ENCODE data around the gene BDH1. TPM values are rescaled to one million over a fixed set of nuclear protein-coding genes. Genes with fewer than 3 reads are reported as not detected.

Gene BDH1
- total RNA-seq, 1 experiment from 2014 or later, result 38.6 TPM

DNA sequence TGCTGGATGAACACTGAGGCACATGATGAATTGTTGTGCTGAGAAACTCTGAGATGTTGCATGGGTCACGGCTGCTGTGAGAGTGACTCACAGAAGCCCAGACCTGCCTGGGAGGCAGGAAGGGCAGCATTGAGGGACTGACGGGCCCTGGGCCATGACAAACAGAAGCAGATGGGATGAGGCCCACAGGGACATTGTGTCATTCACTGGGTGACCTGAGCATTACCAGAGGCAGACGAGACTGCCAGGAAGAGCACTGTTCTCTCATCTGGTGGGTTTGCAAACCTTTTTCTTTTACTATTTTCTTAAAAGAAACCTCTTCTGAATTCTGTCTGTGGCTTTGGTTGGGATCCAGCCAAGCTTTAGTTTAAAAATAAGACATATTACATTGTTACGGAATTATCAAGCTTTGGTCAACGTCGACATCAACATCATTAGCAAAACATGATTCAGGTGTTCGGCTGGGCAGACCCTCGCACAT, 67.8 kb downstream of the BDH1 start:
- peak overlapping the region; percentile 49 for H3K4me3 Mint-ChIP-seq (ENCODE audit: unreplicated experiment)
- CTCF ChIA-PET, result interaction anchor here (0.6 to 4.3 kb wide), 5 partner anchors 13 to 335 kb away, joined by 3 to 21 read pairs (median 4); no protein-coding TSS in a partner anchor

DNA sequence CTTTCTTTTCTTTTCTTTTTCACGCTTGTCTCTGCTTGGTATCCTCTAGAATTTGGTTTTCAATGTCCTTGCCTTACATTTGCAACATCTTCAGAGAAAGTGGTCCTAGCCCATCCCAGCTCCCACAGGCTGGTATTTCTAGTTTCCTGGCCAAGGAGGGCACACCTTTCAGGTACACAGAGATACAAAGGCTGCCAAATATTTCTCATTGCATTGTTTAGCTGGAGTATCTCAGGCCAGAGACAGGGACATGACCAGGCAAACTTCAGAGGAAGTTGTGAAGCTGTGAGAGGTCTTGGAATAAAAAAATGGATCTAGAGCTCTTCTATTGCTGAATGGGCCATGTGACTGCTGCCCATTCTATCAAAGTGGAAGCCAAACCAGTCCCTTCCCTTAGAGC, 68.9 kb downstream of the BDH1 start:
- H3K9me3 Mint-ChIP-seq (ENCODE audit: unreplicated experiment), result no peaks in the 10 kb centered on the region
- TF ChIP-seq, protein P1, sequence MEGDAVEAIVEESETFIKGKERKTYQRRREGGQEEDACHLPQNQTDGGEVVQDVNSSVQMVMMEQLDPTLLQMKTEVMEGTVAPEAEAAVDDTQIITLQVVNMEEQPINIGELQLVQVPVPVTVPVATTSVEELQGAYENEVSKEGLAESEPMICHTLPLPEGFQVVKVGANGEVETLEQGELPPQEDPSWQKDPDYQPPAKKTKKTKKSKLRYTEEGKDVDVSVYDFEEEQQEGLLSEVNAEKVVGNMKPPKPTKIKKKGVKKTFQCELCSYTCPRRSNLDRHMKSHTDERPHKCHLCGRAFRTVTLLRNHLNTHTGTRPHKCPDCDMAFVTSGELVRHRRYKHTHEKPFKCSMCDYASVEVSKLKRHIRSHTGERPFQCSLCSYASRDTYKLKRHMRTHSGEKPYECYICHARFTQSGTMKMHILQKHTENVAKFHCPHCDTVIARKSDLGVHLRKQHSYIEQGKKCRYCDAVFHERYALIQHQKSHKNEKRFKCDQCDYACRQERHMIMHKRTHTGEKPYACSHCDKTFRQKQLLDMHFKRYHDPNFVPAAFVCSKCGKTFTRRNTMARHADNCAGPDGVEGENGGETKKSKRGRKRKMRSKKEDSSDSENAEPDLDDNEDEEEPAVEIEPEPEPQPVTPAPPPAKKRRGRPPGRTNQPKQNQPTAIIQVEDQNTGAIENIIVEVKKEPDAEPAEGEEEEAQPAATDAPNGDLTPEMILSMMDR (IDR thresholded peaks at IDR 0.05; ENCODE audit: unreplicated experiment), result no peak
- H3K27ac Mint-ChIP-seq (ENCODE audit: low read depth, unreplicated experiment), result peak overlapping the region; percentile 94
- no peaks in the 10 kb centered on the region for H3K36me3 Mint-ChIP-seq (ENCODE audit: insufficient read depth, unreplicated experiment)
- no peaks in the 10 kb centered on the region for H3K27me3 Mint-ChIP-seq (ENCODE audit: insufficient read depth, unreplicated experiment)
- BruUV-seq (replicated peaks), result no TSS peak
- no peak for DNase-seq (ENCODE audit: unreplicated experiment)
- CTCF ChIA-PET, result interaction anchor here (0.8 to 4.3 kb wide), 3 partner anchors 14 to 229 kb away, joined by 3 to 21 read pairs (median 4); no protein-coding TSS in a partner anchor
- intact Hi-C loops (cut with micrococcal nuclease), result no loop called here
- POLR2A ChIA-PET, result interaction anchor here (0.5 to 2.5 kb wide), 7 partner anchors 8 to 434 kb away, joined by 3 to 12 read pairs (median 3); no protein-coding TSS in a partner anchor
- H3K4me3 Mint-ChIP-seq (ENCODE audit: unreplicated experiment), result no peak overlapping the region
- peaks cover 38% of the 10 kb centered on the region for H3K4me1 Mint-ChIP-seq (ENCODE audit: insufficient read depth, unreplicated experiment)

More for the DNA sequence above, 67.8 kb downstream of the BDH1 start:
- Mint-ChIP-seq H3K4me1 (ENCODE audit: insufficient read depth, unreplicated experiment) (peaks cover 34% of the 10 kb centered on the region), H3K36me3 (ENCODE audit: insufficient read depth, unreplicated experiment) (no peaks in the 10 kb centered on the region), H3K9me3 (ENCODE audit: unreplicated experiment) (no peaks in the 10 kb centered on the region), H3K27me3 (ENCODE audit: insufficient read depth, unreplicated experiment) (no peaks in the 10 kb centered on the region), H3K27ac (ENCODE audit: low read depth, unreplicated experiment) (peak overlapping the region; percentile 94)
- TF ChIP-seq, protein P1 (IDR thresholded peaks at IDR 0.05; ENCODE audit: unreplicated experiment), result no peak
- no TSS peak for BruUV-seq (replicated peaks)
- peak; percentile 93 for DNase-seq (ENCODE audit: unreplicated experiment)
- POLR2A ChIA-PET, result interaction anchor here (0.6 to 2.5 kb wide), 10 partner anchors 9 to 266 kb away, joined by 3 to 12 read pairs (median 4); no protein-coding TSS in a partner anchor
- intact Hi-C loops (cut with micrococcal nuclease), result no loop called here

DNA sequence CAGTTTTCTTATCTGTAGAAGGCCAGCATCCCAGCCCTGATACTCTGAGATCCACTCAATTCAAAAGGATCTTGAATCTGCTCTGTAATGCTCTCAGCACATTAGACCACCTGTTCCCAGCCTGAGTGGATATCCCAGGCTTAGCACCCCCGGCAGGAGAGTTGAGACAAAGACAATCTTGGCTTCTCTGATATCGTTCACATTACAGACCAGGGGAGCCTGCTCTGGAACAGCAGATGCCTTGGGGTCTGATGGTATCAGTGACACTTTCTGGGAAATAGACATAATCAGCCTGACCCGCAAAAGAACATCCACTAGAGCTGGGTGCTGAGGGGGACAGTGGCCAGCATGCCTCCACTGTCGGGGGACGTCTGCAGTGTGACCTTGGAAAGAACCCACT, 70.6 kb downstream of the BDH1 start:
- ChIA-PET CTCF (interaction anchor here (1.2 kb wide), 1 partner anchor 229 kb away, joined by 3 read pairs; no protein-coding TSS in a partner anchor), POLR2A (interaction anchor here (1.4 kb wide), 1 partner anchor 186 kb away, joined by 3 read pairs; no protein-coding TSS in a partner anchor)
- DNase-seq (ENCODE audit: unreplicated experiment), result no peak
- BruUV-seq (replicated peaks), result no TSS peak
- TF ChIP-seq, protein P1 (IDR thresholded peaks at IDR 0.05; ENCODE audit: unreplicated experiment), result no peak
- H3K27ac Mint-ChIP-seq (ENCODE audit: low read depth, unreplicated experiment), result no peak overlapping the region
- no peaks in the 10 kb centered on the region for H3K27me3 Mint-ChIP-seq (ENCODE audit: insufficient read depth, unreplicated experiment)
- intact Hi-C loops (cut with micrococcal nuclease), result no loop called here
- no peaks in the 10 kb centered on the region for H3K36me3 Mint-ChIP-seq (ENCODE audit: insufficient read depth, unreplicated experiment)
- peaks cover 39% of the 10 kb centered on the region for H3K4me1 Mint-ChIP-seq (ENCODE audit: insufficient read depth, unreplicated experiment)
- no peak overlapping the region for H3K4me3 Mint-ChIP-seq (ENCODE audit: unreplicated experiment)
- H3K9me3 Mint-ChIP-seq (ENCODE audit: unreplicated experiment), result no peaks in the 10 kb centered on the region

DNA sequence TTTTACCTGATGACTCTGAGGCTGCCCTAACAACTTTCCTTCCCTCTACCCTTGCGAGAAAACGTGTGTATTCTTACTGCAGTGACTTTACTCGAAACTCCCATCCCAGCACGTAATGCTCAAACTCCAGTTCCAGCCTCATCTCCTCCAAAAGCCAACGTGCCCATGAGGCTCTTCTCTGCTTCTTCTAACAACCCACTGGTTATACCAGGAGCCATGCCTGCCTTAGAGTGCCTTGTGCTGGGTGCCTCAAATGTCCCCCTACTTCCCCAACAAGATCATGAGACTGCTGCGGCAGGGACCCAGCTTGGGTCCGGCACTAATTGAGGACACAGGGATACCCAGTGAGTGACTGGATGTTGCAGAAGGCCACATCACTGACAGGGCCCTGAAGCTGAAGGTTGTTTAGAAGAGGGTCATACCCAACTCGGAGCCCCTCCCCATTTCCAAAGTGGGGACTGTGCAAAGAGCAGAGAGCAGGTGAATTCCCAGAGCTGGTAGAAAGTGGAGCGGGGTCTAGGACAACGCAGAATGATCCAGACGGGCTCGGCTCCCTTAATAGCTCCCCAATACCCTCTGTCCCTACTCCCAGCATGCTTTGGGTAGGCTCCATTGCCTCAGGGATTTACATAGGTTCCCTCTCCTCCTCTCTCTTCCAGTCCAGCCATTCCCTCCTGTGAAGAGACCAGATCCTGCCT, 71.4 kb downstream of the BDH1 start:
- DNase-seq (ENCODE audit: unreplicated experiment), result no peak
- TF ChIP-seq, protein P1 (IDR thresholded peaks at IDR 0.05; ENCODE audit: unreplicated experiment), result no peak
- CTCF ChIA-PET, result interaction anchor here (1.2 to 1.5 kb wide), 2 partner anchors 12 to 228 kb away, joined by 3 to 7 read pairs; no protein-coding TSS in a partner anchor
- TSS peak; percentile 81 for BruUV-seq (replicated peaks)
- Mint-ChIP-seq H3K27ac (ENCODE audit: low read depth, unreplicated experiment) (no peak overlapping the region), H3K36me3 (ENCODE audit: insufficient read depth, unreplicated experiment) (no peaks in the 10 kb centered on the region), H3K27me3 (ENCODE audit: insufficient read depth, unreplicated experiment) (no peaks in the 10 kb centered on the region), H3K4me3 (ENCODE audit: unreplicated experiment) (no peak overlapping the region), H3K9me3 (ENCODE audit: unreplicated experiment) (no peaks in the 10 kb centered on the region), H3K4me1 (ENCODE audit: insufficient read depth, unreplicated experiment) (peaks cover 44% of the 10 kb centered on the region)
- POLR2A ChIA-PET, result interaction anchor here (1.2 to 1.4 kb wide), 2 partner anchors 185 to 187 kb away, joined by 3 read pairs; no protein-coding TSS in a partner anchor
- intact Hi-C loops (cut with micrococcal nuclease), result no loop called here
